ENCODE data around the gene SLC22A2. TPM values are rescaled to one million over a fixed set of nuclear protein-coding genes. Genes with fewer than 3 reads are reported as not detected.

SLC22A2 gene
- total RNA-seq, 1 experiment from 2014 or later: not detected

- DNase-seq (ENCODE audit: extremely low read depth, low read depth): no peak
Measured at GRCh38 chr6:160274871-160275510, 16.4 kb upstream of the SLC22A2 start.

DNA sequence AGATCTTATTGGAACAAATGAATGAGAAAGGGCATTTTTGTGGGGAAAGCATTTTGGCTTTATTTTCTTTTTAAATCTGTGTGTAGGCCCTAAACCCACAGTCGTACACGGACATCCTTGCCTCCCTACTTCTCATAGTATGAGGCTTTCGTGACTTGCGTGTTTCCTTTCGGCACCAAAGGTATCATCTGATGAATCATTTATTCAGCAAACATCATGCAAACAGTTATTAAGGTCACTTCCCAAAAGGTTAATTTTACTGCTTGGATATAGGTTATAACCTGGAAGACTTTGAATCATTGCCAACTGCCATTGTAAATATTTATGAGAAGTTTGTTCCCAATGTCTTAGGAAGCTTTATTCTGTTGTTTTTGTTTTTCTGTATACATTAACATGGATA is 15.1 kb upstream of the SLC22A2 start:
- DNase-seq (ENCODE audit: extremely low read depth, low read depth): no peak

GRCh38 chr6:160273196-160273595 is 14.6 kb upstream of the SLC22A2 start:
- DNase-seq (ENCODE audit: extremely low read depth, low read depth): no peak

DNA sequence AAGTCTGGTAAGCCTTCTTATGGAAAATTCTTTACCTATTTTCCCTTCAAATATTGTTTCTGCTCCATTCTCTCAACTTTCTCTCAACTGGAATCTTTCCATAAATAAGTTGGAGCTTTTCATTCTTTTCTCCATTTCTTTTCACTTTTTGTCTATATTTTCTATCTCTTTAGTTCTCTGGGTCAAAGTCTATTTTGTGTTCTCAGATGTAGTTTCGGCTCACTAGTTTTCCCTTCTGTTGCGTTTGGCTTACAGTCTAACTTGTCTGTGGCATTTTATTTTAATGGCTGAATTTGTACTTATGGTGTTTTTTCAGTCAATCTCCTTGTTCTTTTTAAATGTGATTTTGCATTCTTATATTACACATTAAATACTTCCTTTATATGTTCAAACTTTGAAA is 14.1 kb upstream of the SLC22A2 start:
- DNase-seq (ENCODE audit: extremely low read depth, low read depth): no peak

DNA sequence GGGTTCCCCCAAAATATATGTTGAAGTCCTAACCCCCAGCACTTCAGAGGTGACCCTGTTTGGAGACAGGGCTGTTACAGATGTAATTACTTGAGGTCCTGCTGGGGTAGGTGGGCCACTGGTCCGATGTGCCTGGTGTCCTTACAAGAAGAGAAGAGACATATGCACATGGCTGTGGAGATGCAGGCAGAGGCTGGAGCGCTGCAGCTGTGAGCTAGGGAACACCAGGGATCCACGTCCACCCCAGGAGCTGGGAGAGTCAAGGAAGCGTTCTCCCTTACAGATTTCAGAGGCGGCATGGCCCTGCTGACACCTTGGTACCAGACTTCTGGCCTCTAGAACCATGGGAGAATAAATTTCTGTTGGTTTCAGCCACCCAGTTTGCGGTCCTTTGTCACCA is 11.7 kb upstream of the SLC22A2 start:
- DNase-seq (ENCODE audit: extremely low read depth, low read depth): no peak

DNA sequence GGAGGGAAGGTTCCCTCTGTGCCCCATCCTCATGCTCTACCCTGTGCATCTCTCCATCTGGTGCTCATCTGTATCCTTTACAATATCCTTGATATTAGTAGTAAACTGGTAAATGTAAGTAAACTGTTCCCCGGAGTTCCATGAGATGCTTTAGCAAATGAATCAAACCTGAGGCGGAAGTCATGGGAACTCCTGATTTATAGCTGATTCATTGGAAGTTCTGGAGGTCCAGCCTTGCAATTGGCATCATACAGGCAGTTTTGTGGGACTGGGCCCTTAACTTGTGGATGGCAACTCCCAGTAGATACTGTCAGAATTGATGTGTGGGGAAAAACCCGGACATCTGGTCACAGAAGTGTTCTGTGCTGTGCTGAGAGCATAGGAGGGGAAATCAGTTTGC is 11.2 kb upstream of the SLC22A2 start:
- no peak for DNase-seq (ENCODE audit: extremely low read depth, low read depth)

- DNase-seq (ENCODE audit: extremely low read depth, low read depth): no peak
Measured at GRCh38 chr6:160269023-160269521, 10.5 kb upstream of the SLC22A2 start.

GRCh38 chr6:160267102-160267501 is 8.5 kb upstream of the SLC22A2 start:
- no peak for DNase-seq (ENCODE audit: extremely low read depth, low read depth)

DNA sequence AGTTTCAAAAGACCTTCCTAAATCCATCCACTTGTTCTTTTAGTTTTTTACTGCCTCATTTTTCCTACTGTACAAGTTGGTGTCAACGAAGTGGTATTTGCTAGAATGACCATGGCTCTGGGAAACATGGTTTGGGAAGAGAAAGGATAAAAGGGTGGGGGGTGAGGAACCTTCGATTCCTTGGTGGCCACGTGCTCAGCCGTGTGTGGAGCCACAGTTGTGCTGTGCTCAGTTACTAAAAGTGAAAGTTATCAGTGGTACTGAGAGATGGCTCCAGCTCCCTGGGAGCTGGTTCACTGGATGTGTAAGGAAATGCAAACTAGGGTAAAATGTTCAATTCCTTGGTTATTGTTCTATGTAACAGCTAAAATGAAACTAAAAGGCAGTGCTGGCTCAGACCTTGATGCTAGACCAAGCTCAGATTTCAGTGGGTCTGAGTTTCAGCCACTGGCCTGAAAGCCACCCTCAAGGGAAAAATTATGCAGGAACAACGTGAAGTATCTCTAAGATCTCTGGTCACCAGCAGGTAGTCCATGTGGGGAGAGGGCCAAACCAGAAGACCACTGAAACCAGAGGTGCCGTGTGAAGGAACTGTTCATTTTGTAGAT is 7.4 kb upstream of the SLC22A2 start:
- DNase-seq (ENCODE audit: extremely low read depth, low read depth): no peak

GRCh38 chr6:160264061-160264612 is 5.5 kb upstream of the SLC22A2 start:
- DNase-seq (ENCODE audit: extremely low read depth, low read depth): no peak

GRCh38 chr6:160263196-160263939 is 4.7 kb upstream of the SLC22A2 start:
- DNase-seq (ENCODE audit: extremely low read depth, low read depth): no peak

DNA sequence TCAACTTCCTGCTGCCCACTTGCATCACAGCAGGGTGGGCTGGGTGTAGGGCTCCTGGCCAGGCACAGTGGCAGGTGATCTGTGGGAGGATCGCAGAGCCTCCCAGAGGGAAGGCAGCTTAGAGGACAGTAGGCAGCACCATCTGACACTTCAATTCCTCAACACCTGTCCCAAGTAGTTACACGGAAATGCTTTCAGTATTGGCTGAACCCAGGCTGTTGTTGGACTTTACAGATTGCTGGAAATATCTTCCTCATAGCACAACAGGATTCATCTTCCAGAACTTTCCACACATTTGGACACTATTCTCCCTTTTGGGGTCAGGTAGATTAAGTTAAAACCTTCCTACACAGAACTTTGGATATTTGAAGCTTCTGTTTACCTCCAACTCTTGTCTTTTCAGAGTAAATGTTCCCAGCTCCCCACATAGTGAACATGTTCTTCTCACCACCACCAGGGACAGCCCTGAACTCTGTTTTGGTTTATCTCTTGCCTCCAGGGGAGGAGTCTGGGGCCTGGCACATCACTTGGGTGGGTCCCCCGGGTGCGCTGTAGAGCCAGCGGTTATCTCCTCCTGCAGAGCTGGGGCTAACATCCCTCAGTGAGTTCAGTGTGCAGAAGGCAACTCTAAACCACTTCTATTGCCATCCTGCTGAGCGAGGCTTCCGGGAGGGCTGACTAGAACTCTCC is 3.5 kb upstream of the SLC22A2 start:
- no peak for DNase-seq (ENCODE audit: extremely low read depth, low read depth)

DNA sequence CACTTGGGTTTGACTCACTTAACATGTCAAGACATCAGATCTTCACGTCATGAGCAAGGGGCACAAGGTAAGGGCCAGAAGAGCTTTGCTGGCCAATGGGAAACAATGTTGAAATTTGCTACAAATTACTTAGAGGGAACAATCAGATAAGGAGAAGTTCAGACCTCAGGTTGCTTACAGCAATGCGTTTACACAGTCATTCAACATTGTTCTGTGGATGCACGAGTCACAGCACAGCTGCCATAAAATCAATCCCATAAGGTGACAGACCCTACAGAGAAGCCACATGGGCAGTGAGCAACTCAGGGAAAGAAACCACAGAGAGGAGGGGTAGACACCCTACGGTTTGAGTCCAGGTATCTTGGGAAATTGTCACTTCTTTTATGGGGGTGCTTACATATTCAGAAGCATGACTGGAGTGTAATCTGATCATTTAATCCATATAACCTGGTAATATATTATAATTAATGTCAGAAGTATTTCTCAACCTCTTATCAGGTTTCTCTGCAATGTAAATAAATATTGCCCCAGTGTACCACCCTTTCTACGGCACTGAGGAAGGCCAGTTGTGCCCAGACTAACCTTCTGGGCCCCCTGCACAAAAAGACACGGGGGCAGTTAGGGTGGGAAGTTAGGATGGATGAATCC is 2.3 kb upstream of the SLC22A2 start:
- no peak for DNase-seq (ENCODE audit: extremely low read depth, low read depth)

DNA sequence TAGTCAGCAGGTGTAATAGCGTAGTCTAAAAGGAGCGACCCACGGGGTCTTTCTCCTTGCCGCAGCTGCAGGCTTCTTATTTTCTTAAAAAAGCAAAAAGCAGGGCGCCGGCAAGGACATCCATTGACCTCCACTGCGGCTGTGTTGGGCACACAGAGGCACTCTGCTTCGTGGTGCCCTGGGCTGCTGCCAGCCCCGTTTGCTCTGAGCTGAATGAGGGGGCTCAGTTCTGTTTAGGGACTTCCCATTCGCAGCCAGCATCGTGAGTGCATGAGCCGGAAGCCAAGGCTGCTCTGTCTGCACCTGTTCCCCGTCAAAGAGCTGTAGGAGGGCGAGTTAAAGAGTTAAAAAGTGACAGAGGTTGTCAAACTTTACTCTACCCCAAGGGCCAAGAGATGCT is 1.7 kb upstream of the SLC22A2 start:
- DNase-seq (ENCODE audit: extremely low read depth, low read depth): no peak

GRCh38 chr6:160259598-160259997 is 977 bp upstream of the SLC22A2 start:
- no peak for DNase-seq (ENCODE audit: extremely low read depth, low read depth)

GRCh38 chr6:160259143-160259425 is 463 bp upstream of the SLC22A2 start:
- no peak for DNase-seq (ENCODE audit: extremely low read depth, low read depth)

- DNase-seq (ENCODE audit: extremely low read depth, low read depth): no peak
Measured at GRCh38 chr6:160256445-160256844, 2.2 kb downstream of the SLC22A2 start.

DNA sequence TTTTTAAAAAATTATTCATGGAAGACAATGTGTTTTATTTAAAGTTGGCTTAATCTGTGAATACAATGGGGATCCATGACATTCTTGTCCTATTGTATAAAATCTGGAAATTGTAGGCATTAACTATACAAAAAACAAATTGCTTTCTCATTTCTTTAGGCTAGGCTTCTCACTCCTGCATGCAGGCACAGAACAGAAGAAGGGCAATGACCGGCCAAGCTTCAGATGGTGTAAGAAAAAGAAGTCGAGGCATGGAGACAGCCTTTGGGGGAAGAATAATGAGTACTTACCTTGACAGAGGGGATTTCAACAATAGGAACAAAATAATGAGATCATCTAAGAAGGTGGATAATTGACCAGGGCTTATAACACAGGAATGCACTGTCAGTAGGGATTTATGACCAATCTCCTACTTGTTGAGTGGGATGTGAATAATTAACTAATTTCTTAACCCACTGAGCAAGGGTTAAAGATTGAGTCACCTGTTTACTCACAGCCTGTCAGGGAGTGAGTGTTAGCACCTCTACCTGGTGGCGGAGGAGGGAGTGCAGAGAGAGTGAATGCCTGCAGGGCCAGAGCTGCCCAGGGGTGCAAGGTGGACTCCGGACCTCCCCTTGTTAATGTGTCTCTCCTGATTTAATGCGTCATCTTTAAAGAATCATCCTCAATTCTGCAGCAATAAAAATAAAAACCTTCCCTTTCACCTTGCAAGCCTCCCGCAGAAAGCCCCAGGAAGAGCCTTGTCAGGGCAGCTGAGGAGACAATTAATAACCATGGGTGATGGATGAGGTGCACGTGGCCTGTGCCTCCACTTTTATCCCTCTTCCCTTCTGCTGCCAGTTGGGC is 3.9 kb downstream of the SLC22A2 start:
- DNase-seq (ENCODE audit: extremely low read depth, low read depth): no peak

DNA sequence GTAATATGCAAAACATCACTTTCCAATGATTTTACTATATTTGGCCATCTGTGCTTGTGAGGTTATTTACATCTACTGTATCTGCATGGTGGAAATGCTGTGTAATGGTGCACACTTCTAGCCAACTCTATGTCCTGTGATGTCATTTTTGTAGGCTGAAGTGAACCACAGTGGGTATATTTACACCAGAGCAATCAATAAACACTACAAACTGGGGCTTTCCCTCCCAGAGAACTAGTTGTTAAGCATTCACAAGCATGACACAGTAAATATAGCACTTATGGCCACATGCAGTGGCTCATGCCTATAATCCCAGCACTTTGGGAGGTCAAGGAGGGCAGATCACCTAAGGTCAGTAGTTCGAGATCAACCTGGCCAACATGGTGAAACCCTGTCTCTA is 4.9 kb downstream of the SLC22A2 start:
- no peak for DNase-seq (ENCODE audit: extremely low read depth, low read depth)

DNA sequence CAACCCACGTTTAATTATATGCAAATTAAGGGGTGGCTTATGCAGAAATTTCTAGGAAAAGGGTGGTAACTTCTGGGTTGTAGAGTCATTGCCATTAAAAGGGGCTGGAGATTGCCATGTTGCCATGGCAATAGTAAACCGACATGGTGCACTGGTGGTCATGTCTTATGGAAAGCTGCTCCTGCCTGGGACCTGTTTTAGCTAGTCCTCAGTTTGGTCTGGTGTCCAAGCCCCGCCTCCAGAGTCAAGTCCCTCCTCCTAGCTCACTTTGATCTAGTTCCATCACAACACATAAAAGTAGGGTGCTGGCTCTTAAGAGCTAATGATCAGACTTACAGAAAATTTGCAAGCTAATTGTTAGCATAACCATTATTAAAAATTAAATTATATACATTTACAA is 5.3 kb downstream of the SLC22A2 start:
- DNase-seq (ENCODE audit: extremely low read depth, low read depth): no peak
